ENCODE results near the gene MDM2. TPM values are rescaled to one million over a fixed set of nuclear protein-coding genes. Genes with fewer than 3 reads are reported as not detected.

The MDM2 gene
- total and polyA plus RNA-seq, 2 of the 13 experiments (the other 11 are each of a cell fraction or from before 2014, with no cell fraction given), result 29.3 to 314 TPM

- no peak for TF ChIP-seq BCLAF1 (IDR thresholded peaks at IDR 0.05)
- TF ChIP-seq ZNF331 (CRISPR knock-in tag; IDR thresholded peaks at IDR 0.05), result no peak; the same call in none of the 2 replicates
- TF ChIP-seq AKNA (CRISPR knock-in tag; IDR thresholded peaks at IDR 0.05; ENCODE audit: borderline replicate concordance), result no peak; the same call in 1 of the 2 replicates
- TF ChIP-seq HNRNPLL (IDR thresholded peaks at IDR 0.05; ENCODE audit: low read depth, low read length, poor library complexity, severe bottlenecking), result no peak
- no peak for TF ChIP-seq ZNF619 (CRISPR knock-in tag; IDR thresholded peaks at IDR 0.05)
- TF ChIP-seq ARID5B (CRISPR knock-in tag; IDR thresholded peaks at IDR 0.05), result peak; percentile 57
- TF ChIP-seq PRPF4 (IDR thresholded peaks at IDR 0.05; ENCODE audit: low read depth, low read length, poor library complexity, severe bottlenecking), result no peak
- TF ChIP-seq STAT6 (CRISPR knock-in tag; IDR thresholded peaks at IDR 0.05; ENCODE audit: borderline replicate concordance), result peak; percentile 75; the same call in 1 of the 2 replicates
- no peak for TF ChIP-seq FOXC1 (CRISPR knock-in tag; IDR thresholded peaks at IDR 0.05; ENCODE audit: borderline replicate concordance)
- no peak; the same call in 1 of the 2 replicates for TF ChIP-seq HDAC1 (CRISPR knock-in tag; IDR thresholded peaks at IDR 0.05)
- TF ChIP-seq HMGA1 (CRISPR knock-in tag; conservative IDR thresholded peaks at IDR 0.05), result no peak
These were observed 612 bp downstream of the MDM2 start (continued) for GRCh38 chr12:68808388-68809189.

Data from HepG2 (cell line).